ENCODE results near the gene DHX35. TPM values are rescaled to one million over a fixed set of nuclear protein-coding genes. Genes with fewer than 3 reads are reported as not detected.

The DHX35 gene
- total and polyA plus RNA-seq, 2 of the 4 experiments (the other 2 are of a cell fraction): 9.1 to 13.5 TPM

DNA sequence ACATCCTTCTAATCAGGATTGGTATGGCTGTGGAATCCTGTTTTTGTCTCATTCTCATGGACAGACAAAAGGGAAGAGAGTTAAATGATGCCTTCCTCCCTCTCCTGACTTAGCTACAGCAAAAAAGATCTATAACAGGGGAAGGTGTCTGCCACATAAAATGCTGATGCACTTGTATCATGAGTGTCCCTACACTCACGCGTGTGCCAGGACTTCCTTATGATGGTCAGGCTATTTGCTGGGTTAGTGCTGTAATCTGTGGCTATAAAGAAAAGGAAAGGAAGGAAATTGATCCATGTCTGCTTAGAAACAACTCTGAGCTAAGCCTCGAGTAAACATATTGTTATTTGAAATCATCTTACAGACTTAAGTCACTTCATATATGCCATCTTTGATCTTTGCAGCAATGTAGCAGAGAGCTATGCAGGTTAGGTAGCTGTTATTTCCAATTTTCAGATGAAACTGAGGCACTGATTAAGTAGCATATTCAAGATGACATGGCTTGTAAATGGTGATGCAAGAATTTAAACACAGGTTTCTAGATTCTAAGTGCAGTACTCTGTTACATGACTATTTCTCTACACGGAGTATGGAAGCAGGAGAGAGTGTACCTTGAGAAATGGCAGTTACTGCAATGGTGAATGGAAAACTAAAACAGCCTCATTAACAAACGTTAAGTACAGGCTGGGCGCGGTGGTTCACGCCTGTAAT lies 8.4 kb upstream of the DHX35 start:
- Histone ChIP-seq H2BK120ac (ENCODE audit: low read depth, low read length) (no peak overlapping the region), H2AK5ac (ENCODE audit: low read depth, low read length) (no peak overlapping the region), H2AK9ac (replicated peaks; ENCODE audit: low read depth, low read length, poor library complexity) (no peak overlapping the region), H3K4me1 (ENCODE audit: control insufficient read depth, insufficient read depth, low read length) (no peaks in the 10 kb centered on the region), H2AFZ (replicated peaks; ENCODE audit: low read length, poor library complexity) (no peak overlapping the region), H3K27ac (ENCODE audit: insufficient read depth, low read length) (no peak overlapping the region), H3K9me3 (ENCODE audit: control insufficient read depth, insufficient read depth, low read length) (no peaks in the 10 kb centered on the region), H3K4me3 (ENCODE audit: insufficient read depth, low read depth, low read length) (no peak overlapping the region), H2BK5ac (ENCODE audit: low read depth, low read length, poor library complexity, severe bottlenecking) (no peak overlapping the region), H3K36me3 (ENCODE audit: control insufficient read depth, insufficient read depth, low read length) (peaks cover 9% of the 10 kb centered on the region; the same call in 1 of the 2 replicates), H2BK15ac (ENCODE audit: low read depth, low read length) (no peak overlapping the region), H4K91ac (ENCODE audit: insufficient read depth, low read depth, low read length) (no peak overlapping the region), H3K79me1 (ENCODE audit: low read depth in 1 of 2, low read length in 2 of 2) (peaks cover 19 to 20% of the 10 kb centered on the region in 2 experiments; a peak in 3 of 4 replicates), H4K5ac (ENCODE audit: low read depth, low read length) (no peak overlapping the region), H2BK20ac (ENCODE audit: low read depth, low read length) (no peak overlapping the region), H3K14ac (replicated peaks; ENCODE audit: low read depth, low read length) (no peak overlapping the region), H3K9ac (ENCODE audit: low read depth, low read length) (no peak overlapping the region), H3K4ac (ENCODE audit: low read depth, low read length) (no peak overlapping the region), H3K23ac (ENCODE audit: low read depth, low read length) (no peak overlapping the region), H3K56ac (ENCODE audit: extremely low read depth, insufficient read depth, low read length) (no peak overlapping the region), H3K18ac (ENCODE audit: low read depth, low read length) (no peak overlapping the region), H3K4me2 (ENCODE audit: low read depth, low read length) (no peak overlapping the region), H4K20me1 (ENCODE audit: insufficient read depth, low read length) (no peaks in the 10 kb centered on the region), H3K9me1 (ENCODE audit: insufficient read depth, low read length) (peaks cover 5% of the 10 kb centered on the region; the same call in 1 of the 2 replicates), H4K8ac (ENCODE audit: low read depth in 2 of 2, low read length in 2 of 2) (no peak overlapping the region), H3K27me3 (ENCODE audit: control insufficient read depth, insufficient read depth, low read length) (no peaks in the 10 kb centered on the region)
- dilution Hi-C loops (cut with HindIII; ENCODE audit: low sequenced_read_pairs, unreplicated experiment) (no loop called here), in situ Hi-C loops (cut with MboI; ENCODE audit: low sequenced_read_pairs) (no loop called here), intact Hi-C loops (cut with micrococcal nuclease) (no loop called here)
- WGBS, 2 experiments (ENCODE audit: extremely low coverage in 2 of 2, insufficient read length in 1 of 2): 100% methylated on average over 2 of the region's 8 CpGs; no CpG with 5 or more reads in 1 of the 2 experiments
- ATAC-seq (ENCODE audit: low read depth): no peak
- no TSS peak for BruUV-seq (replicated peaks)
- CTCF ChIA-PET: interaction anchor here (1.2 kb wide), 1 partner anchor 95 kb away, joined by 3 read pairs; no protein-coding TSS in a partner anchor
- DNase-seq: no peak
- POLR2A ChIA-PET (ENCODE audit: unreplicated experiment): no interaction called here
- TF ChIP-seq SMC3 (IDR thresholded peaks at IDR 0.05; ENCODE audit: low read depth, low read length): no peak
- no peak for TF ChIP-seq POLR2A (IDR thresholded peaks at IDR 0.05; ENCODE audit: low read depth, low read length)
- TF ChIP-seq MXI1 (IDR thresholded peaks at IDR 0.05; ENCODE audit: borderline replicate concordance, low read depth, low read length): no peak
- no peak for TF ChIP-seq RFX5 (IDR thresholded peaks at IDR 0.05; ENCODE audit: low read depth, low read length)
- TF ChIP-seq MAZ (IDR thresholded peaks at IDR 0.05; ENCODE audit: borderline replicate concordance, low read depth, low read length): no peak
- TF ChIP-seq, protein P1, sequence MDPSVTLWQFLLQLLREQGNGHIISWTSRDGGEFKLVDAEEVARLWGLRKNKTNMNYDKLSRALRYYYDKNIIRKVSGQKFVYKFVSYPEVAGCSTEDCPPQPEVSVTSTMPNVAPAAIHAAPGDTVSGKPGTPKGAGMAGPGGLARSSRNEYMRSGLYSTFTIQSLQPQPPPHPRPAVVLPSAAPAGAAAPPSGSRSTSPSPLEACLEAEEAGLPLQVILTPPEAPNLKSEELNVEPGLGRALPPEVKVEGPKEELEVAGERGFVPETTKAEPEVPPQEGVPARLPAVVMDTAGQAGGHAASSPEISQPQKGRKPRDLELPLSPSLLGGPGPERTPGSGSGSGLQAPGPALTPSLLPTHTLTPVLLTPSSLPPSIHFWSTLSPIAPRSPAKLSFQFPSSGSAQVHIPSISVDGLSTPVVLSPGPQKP (IDR thresholded peaks at IDR 0.05; ENCODE audit: borderline replicate concordance, low read depth, low read length): no peak

Measured in IMR-90 (cell line).